Adrenal gland (tissue), 12 donors: ENCODE measurements around the gene PBX3. TPM values are rescaled to one million over a fixed set of nuclear protein-coding genes. Genes with fewer than 3 reads are reported as not detected.

Experiments
- DNase-seq, 7 donors: peaks; one replicate each; pipeline ENCODE4 v3.0.0-alpha.2; 2019 to 2020
- H3K27ac ChIP-seq, 5 donors: fragments of 200-600 bp; sonication (generic) in 4 of 5; 1 replicate in 3 of 5; 2 replicates in 2 of 5; pipeline versions ENCODE4 v1.5.1 to v1.8.0; 2016 to 2020; ENCODE audit warnings: mild to moderate bottlenecking in 1 of 5
- H3K27me3 ChIP-seq: fragments of 200-600 bp; 2 replicates; pipeline ENCODE4 v1.8.0; 2021
- H3K36me3 ChIP-seq, 2 donors: fragments of 200-600 bp; replicated peaks in 1 of 2; 1 replicate in 1 of 2; 2 replicates in 1 of 2; pipeline versions ENCODE4 v1.5.1 to v1.8.0; 2018 to 2022
- H3K4me1 ChIP-seq, 2 donors: fragments of 200-600 bp; replicated peaks in 1 of 2; 1 replicate in 1 of 2; 2 replicates in 1 of 2; pipeline versions ENCODE4 v1.5.1 to v1.8.0; 2018 to 2021
- H3K4me3 ChIP-seq, 4 donors: fragments of 200-600 bp; sonication (generic) in 3 of 4; one replicate each; pipeline ENCODE4 v1.5.1; 2016 to 2018
- H3K9me3 ChIP-seq, 3 donors: fragments of 200-600 bp; sonication (generic) in 1 of 3; replicated peaks in 1 of 3; 1 replicate in 2 of 3; 2 replicates in 1 of 3; pipeline versions ENCODE4 v1.5.1 to v1.8.0; 2016 to 2021
- POLR2A ChIP-seq, 2 donors: fragments of 450-650 bp; IDR thresholded peaks; one replicate each; pipeline ENCODE4 v1.6.1; 2017; ENCODE audit warnings: antibody characterized with exemption in 2 of 2, mild to moderate bottlenecking in 2 of 2, moderate library complexity in 1 of 2
- WGBS, 4 donors: extraction: QIAGEN DNeasy Blood & Tissue Kit in 2 of 4; methylation state at CpG; one replicate each; pipeline versions ENCODE4 v1.1.5 to v1.1.7; 2013 to 2017; 5-methylcytosine and 5-hydroxymethylcytosine counted together
- intact Hi-C, 2 donors: fragments of 100-400 bp; cut with DNase I; formaldehyde crosslinking; loops; one replicate each; pipeline versions ENCODE4 v1.14.1 to v1.15.0; 2022 to 2023
- polyA plus RNA-seq, 3 donors: library from polyadenylated mRNA; stranded (reverse); fragments of 200-250 nt in 2 of 3; fragments of 350-450 nt in 1 of 3; fragmentation: Illumina TruSeq in 1 of 3; extraction: RNeasy Lipid Tissue Mini Kit (QIAGEN cat#74804) in 1 of 3; gene quantifications; one replicate each; pipeline ENCODE4 v1.2.3, GENCODE V29; 2013 to 2014
- total RNA-seq, 9 donors: library from RNA; depleted of rRNA in 4 of 9; stranded (reverse); fragments of >200 nt in 4 of 9; fragments of 120-200 nt in 1 of 9; fragmentation: NEBNext Ultra II Directional in 1 of 9; extraction: Animal tissue kit (Norgen Biotek cat#: 25700) in 1 of 9; gene quantifications; one replicate each; pipeline versions ENCODE4 v1.1.0 to v1.2.4, GENCODE V29; 2013 to 2023
- TF ChIP-seq, protein P1 (sequence below), 6 experiments: fragments of 450-650 bp in 4 of 6; fragments of 200-600 bp in 2 of 6; sonication (generic) in 1 of 6; IDR thresholded peaks; 1 replicate in 5 of 6; 2 replicates in 1 of 6; pipeline versions ENCODE4 v1.5.1 to v1.8.0; 2016 to 2021; ENCODE audit warnings: antibody characterized with exemption in 6 of 6, mild to moderate bottlenecking in 2 of 6, moderate library complexity in 1 of 6
- donor health status: healthy with polysubstance abuse.
- donor health status: Bipolar disorder and iron deficiency.
- donor health status: DM: yes; HTN: yes; CAD: no.
- donor health status: DM: no; HTN: no; CAD: no.
- donor health status: DM: no; HTN: no; CAD: no.
- donor health status: DM: yes; HTN: yes; CAD: no.

PBX3 gene
- total and polyA plus RNA-seq, 12 donors = 18.3 to 231 (median 133) TPM

DNA sequence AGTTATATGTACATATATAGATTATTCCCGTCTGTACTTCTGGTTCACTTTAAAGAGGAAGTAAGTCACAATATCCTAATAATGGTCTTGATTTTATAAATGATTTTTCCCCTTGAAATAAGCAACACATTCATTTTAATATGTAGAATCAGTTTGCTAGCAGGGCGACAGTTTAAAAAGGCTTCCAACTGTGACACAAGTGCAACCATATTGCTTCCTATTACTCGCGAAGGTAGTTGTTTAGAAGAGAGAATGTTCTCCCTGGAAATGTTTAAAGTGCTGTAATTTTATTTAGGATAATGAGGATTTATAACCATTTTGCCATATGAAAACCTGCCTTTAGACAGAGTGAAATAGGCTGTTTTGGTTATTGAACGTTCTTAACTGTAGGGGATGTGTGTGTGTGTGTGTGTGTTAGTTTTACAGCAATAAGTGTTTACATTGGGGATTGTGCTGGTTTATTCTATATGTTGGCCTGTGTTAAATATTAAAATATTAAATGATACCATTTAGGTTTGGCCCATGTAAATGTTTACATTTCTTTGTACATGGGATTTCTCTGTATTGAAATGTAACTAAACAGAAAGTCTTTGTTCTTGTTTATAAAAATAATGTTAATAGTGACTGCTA lies 138.3 kb downstream of the PBX3 start:
- WGBS, 4 donors = 88 to 90% (median 89%) methylated on average over 5 of the region's 5 CpGs
- H3K36me3 ChIP-seq = no peaks in the 10 kb centered on the region
- no peaks in the 10 kb centered on the region for H3K9me3 ChIP-seq
- TF ChIP-seq POLR2A (IDR thresholded peaks at IDR 0.05) = no peak
- TF ChIP-seq, protein P1, sequence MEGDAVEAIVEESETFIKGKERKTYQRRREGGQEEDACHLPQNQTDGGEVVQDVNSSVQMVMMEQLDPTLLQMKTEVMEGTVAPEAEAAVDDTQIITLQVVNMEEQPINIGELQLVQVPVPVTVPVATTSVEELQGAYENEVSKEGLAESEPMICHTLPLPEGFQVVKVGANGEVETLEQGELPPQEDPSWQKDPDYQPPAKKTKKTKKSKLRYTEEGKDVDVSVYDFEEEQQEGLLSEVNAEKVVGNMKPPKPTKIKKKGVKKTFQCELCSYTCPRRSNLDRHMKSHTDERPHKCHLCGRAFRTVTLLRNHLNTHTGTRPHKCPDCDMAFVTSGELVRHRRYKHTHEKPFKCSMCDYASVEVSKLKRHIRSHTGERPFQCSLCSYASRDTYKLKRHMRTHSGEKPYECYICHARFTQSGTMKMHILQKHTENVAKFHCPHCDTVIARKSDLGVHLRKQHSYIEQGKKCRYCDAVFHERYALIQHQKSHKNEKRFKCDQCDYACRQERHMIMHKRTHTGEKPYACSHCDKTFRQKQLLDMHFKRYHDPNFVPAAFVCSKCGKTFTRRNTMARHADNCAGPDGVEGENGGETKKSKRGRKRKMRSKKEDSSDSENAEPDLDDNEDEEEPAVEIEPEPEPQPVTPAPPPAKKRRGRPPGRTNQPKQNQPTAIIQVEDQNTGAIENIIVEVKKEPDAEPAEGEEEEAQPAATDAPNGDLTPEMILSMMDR (IDR thresholded peaks at IDR 0.05) = no peak
- H3K27ac ChIP-seq = no peak overlapping the region
- H3K4me1 ChIP-seq = peaks cover 30 to 67% of the 10 kb centered on the region in 2 donors
- no peak overlapping the region for H3K4me3 ChIP-seq
- no peak for DNase-seq
- intact Hi-C loops = no loop called here
- H3K27me3 ChIP-seq = no peaks in the 10 kb centered on the region

DNA sequence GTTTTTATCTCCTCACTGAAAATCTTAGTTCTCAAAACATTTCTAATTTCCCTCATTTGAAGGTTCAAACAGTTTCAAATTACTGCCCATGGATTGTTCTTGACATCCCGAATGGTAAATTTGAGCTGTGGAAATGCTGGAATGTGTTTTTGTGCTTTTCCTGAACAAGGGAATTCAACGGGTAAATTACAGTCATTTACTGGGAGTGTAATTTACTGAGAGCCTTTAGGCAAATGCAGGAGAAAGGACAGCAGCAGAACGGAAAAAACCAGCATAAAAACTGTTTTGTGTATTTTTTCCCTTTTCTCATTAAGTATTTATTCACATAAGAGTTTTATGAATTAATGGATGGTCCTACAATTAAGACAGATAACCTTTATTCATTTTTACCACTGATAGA lies 139.2 kb downstream of the PBX3 start:
- intact Hi-C loops = no loop called here
- DNase-seq = no peak
- H3K4me1 ChIP-seq = peaks cover 37 to 69% of the 10 kb centered on the region in 2 donors

DNA sequence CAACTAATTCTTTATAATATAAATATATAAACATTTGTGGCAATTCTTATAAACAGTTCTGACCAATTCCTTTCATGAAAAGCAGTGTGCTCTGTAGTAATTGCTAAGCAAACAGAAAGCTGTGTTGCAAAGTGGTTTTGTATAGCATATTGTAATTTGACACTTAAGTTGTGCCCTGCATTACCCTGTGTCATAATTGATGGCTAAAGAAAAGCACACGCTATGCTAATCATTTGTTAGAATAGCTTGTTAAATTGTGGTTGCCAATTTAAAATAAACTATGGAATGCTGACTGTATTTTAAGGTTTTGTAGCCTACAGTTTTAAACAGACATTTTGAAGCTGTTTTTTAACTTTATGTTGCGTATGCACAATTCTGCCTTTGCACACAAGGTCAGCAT lies 140.0 kb downstream of the PBX3 start:
- H3K27me3 ChIP-seq = no peaks in the 10 kb centered on the region
- H3K4me3 ChIP-seq = no peak overlapping the region
- intact Hi-C loops = no loop called here
- no peaks in the 10 kb centered on the region for H3K36me3 ChIP-seq
- 43 to 59% (median 50%) methylated on average over 2 of the region's 2 CpGs for WGBS, 4 donors
- H3K4me1 ChIP-seq = peaks cover 45 to 77% of the 10 kb centered on the region in 2 donors
- TF ChIP-seq POLR2A (IDR thresholded peaks at IDR 0.05) = no peak
- TF ChIP-seq, protein P1 (IDR thresholded peaks at IDR 0.05) = no peak
- H3K9me3 ChIP-seq = no peaks in the 10 kb centered on the region
- H3K27ac ChIP-seq = no peak overlapping the region
- DNase-seq = no peak

More for the DNA sequence above, 139.2 kb downstream of the PBX3 start:
- Histone ChIP-seq H3K36me3 (no peaks in the 10 kb centered on the region), H3K27me3 (no peaks in the 10 kb centered on the region), H3K27ac (peak overlapping the region in 3 of 5 donors; percentile 29 to 46 (median 29)), H3K9me3 (no peaks in the 10 kb centered on the region), H3K4me3 (no peak overlapping the region)
- WGBS, 4 donors = 39 to 46% (median 45%) methylated on average over 3 of the region's 3 CpGs
- TF ChIP-seq, protein P1 (IDR thresholded peaks at IDR 0.05) = no peak
- no peak for TF ChIP-seq POLR2A (IDR thresholded peaks at IDR 0.05)

DNA sequence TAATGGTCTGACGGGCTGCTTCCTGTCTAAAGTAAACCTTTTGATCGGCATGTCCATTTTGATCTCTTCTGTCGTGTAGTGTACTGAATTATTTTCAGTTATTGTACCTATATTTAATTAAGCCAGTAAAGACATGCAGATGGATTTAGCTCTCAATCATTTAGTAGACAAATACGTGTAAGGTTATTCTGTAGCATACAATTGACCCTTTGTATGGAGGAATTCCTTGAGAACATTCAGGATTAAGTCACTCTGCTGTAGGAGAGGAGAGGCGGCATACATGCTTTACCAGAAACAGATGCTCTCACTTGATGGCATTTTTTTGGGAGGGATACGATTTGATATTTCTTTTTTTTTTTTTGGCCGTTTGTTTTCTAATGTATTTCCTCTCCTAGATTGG lies 141.0 kb downstream of the PBX3 start:
- DNase-seq = no peak
- intact Hi-C loops = no loop called here
- peak overlapping the region in 1 of 5 donors; percentile 77 for H3K27ac ChIP-seq

More for the DNA sequence above, 141.0 kb downstream of the PBX3 start:
- Histone ChIP-seq H3K4me3 (no peak overlapping the region), H3K9me3 (no peaks in the 10 kb centered on the region), H3K36me3 (no peaks in the 10 kb centered on the region), H3K27me3 (no peaks in the 10 kb centered on the region), H3K4me1 (peaks cover 53 to 77% of the 10 kb centered on the region in 2 donors)
- TF ChIP-seq POLR2A (IDR thresholded peaks at IDR 0.05) = no peak
- TF ChIP-seq, protein P1 (IDR thresholded peaks at IDR 0.05) = no peak
- WGBS, 4 donors = 77 to 82% (median 81%) methylated on average over 7 of the region's 7 CpGs
